Amniotic epithelial cell (primary cell): ENCODE results near the gene TBC1D5.

ENCODE experiments used
- DNase-seq: peaks from one replicate; pipeline ENCODE4 v3.0.0-alpha.2; 2010; ENCODE audit warnings: low read depth

The TBC1D5 gene

DNA sequence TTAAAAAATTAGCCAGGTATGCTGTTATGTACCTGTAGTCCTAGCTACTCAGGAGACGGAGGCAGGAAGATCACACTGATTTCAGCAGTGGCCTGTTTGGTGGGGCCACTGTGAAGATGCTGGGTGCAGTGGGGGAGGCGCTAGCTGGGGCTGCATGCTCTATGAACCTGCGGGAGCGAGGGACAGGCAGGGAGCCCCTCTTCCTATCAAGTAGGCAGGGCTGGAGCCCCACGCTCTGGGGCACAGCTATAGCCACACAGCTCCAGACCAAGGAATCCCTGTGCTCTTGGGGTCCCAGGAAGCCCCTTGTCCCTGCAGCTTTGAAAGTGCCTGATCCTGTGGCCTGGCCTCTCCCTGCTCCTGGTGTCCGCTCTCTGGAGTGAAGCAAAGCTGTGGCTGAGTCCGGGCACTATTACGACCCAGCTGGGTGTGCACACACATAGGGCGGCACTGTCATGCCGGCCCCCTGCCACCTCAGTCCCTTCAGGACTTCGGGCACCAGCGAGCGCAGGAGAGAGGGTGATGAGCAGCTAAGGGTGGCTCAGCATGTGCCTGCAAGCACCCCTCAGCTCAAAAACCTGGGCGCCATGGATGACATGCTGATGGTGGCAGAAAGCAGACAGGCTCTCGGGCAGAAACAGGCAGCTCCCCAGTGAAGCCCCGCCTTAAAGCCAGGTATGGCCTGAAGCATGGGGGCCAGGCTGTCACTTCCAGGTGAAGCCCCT, 262.6 kb downstream of the TBC1D5 start:
- no peak for DNase-seq

DNA sequence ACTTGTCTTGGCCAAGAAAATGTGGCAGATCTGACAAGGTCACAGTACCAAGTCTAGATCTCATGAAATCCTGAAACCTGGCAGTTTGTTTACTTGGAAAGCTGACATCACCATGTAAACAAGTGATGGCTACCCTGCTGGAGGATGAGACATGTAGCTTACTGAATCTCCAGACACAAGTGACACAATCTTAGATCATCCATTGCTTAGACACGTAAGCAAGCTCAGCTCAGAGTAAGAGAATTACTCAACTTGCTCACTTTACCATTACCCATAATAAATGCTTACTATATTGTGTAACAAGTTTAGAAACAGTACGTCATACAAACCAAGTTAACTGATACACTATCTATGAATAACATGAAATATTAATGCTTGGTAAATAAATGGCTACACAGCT, 263.8 kb downstream of the TBC1D5 start:
- peak; percentile 98 for DNase-seq

DNA sequence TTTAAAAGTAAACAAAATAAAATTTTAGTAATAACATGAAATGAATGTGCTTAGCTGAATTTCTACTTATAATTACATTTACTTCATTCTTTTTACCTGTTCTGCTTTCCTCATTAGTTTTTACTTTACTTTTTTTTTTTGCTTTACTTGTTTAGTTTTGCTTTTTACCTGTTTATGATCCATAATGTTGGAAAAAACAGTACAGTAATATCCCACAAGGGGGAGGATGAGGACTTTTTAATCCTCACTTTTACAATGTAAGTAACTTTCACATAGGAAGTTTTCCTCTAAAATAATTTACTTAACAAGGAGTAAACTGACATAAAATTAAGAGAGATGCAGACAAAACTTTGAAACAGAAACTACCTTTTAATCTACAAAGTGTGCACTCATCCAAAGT, 268.7 kb downstream of the TBC1D5 start:
- DNase-seq: peak; percentile 31

DNA sequence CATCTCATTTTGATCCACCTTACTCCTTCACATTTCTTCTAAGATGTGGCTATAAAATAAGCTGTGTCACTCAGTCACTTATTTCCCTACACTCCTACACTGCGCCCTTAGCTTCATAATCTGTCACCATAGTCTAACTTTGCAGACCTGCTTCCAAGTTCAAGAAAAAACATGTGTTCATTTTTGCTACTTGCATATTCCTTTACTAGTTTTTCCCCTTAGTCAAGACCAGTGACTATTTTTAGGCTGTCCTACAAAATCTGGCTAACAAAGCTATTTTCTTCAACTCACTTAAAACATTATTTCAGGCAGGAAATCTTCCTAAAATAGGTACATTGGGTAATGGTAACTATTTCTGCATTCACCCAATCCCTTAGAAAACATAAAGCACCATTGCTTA, 272.5 kb downstream of the TBC1D5 start:
- DNase-seq: no peak

DNA sequence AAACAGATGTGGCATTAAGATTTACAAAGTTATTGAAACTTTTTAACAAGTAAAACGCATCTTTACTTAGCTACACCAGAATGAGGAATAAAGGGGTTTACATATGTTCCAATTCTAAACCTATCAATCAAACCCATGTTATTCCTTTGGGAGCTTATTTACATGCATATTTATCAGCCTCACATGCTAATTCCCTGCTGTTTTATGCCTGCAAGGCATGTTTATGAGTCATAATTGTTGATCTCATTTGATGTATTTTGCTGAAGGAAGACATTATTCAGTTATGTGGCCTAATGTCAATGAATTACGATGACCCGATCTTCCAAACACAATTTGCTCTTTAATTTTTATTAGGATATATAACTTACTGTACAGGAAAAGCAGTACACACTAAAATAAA, 272.9 kb downstream of the TBC1D5 start:
- no peak for DNase-seq

DNA sequence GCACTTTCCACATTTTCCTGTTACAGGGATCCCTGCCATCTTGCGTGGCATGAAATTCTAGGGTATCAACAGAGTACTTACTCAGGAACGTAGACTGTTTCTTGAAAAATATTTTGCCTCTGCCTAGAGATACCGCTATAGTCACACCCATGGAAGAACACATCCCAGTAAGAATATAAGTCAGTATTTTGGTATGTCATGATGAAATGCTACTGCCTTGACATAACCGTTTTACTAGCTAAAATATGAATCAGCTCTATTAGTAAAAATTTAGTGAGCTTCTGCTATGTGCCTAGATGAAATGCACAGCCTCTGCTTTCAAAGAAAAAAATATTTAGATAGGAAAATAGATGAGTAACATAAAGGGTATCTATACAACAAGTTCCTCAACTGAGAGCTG, 276.4 kb downstream of the TBC1D5 start:
- DNase-seq: peak; percentile 64

DNA sequence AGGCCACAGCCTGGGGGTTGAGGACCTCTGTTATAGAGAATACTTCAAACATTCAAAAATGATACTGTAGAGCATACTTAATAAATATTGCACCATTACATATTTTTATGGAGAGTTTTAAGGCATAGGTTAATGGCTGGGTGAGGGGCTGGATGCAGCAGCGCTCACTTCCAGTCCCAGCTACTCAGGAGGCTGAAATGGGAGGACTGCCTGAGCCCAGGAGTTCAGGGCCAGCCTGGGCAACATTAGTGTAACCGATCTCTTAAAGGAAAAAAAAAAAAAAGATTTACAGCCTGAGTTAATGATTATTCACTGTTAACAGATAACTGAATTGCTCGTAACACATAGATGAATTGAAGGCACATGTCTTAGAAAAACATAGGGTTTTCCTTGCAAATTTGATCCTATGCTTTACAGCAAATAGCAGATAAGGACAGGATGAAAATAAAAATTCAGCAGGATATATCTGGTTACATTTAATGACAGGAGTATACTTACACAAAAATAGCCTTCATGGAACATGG, 282.9 kb downstream of the TBC1D5 start:
- no peak for DNase-seq

DNA sequence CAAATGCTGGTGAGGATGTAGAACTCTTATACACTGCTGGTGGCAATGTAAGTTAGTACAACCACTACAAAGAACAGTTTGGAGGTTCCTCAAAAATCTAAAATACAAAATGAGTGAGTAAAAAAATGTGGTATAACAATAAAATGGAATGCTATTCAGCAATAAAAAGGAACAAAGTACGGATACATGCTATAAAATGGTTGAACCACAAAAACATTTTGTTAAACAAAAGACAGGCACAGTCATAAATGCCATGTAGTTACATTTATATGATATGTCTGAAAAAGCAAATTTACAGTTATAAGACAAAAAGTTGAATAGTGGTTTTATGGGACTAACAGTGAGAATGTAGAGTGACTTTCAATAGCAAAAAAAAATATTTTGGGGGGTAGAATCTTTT, 285.8 kb downstream of the TBC1D5 start:
- no peak for DNase-seq

DNA sequence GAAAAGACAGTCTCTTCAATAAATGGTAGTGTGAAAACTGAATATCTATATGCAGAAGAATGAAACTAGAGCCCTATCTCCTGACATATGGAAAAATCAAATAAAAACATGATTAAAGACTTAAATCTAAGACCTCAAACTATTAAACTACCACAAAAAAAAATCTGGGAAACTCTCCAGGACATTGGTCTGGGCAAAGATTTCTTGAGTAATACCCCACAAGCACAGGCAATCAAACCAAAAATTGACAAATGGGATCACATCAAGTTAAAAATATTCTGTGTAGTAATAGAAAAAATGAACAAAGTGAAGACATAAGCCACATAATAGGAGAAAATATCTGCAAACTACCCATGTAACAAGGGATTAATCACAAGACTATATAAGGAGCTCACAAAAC, 286.4 kb downstream of the TBC1D5 start:
- peak; percentile 13 for DNase-seq

DNA sequence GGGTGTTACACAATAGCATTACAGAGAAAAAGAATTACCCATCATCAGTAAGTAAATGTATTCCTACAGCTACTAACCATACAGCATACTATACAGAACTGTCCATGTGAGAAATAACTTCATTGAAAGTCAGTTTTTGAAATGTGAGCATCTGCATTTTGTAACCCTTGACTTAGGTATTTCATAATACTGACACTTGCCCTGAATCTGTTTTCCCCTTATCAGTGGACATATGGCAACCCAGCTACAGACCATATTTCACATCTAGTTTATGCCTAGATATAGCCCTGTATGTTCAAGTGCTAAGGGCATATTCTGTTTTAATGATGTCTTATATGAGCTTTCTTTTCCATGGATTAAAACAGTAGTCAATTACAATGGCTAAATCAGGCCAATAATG, 297.6 kb downstream of the TBC1D5 start:
- DNase-seq: peak; percentile 75

DNA sequence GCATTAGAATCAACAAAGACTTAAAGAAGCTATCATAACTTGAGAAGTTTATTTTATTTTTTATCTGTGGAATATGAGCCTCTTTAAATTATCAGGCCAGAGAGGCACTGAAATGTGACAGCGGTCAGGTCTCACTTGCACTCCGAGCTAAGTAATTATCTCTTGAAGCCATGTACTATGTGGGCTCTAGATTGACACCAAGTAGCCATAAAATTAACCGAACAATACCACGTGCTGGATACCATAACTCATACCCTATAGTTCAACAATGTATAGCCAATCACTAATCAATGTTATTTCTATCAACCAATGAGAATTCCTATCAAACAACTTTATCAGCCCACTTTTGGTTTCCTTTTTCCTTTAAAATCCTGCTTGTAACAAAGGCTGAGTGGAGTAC, 299.3 kb downstream of the TBC1D5 start:
- no peak for DNase-seq

DNA sequence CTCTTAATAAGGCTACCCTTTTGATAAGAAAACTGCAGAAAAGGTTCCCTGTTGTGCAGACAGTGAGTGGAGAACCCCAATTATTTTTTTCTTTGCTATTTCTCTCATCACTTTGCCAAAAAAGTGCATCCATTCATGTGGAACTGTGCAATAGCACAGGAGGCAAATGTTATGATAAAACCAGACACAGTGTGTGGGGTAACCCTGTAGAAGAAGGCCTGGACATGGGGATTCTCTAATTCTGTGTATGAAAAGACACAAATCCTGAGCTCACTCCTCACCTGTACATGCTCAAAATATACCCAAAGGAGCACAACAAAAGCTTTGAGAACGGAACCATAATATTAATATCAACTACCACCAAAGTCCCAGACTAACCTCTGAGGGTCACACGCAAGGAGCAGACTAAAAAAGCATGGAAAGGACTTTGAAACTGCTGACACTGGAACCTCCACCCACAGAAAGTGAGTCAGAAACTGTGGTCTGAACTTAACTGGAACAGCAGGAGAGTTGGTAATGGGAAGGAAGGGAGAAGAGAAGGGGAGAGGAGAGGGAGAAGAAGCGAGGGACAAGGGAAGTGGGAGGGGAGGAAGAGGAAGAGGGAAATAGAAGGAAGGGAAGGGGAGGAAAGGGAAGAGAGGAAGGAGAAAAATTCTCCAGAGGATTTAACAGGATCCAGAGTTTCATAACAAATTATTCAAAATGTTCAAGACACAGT, 299.9 kb downstream of the TBC1D5 start:
- peak; percentile 28 for DNase-seq

DNA sequence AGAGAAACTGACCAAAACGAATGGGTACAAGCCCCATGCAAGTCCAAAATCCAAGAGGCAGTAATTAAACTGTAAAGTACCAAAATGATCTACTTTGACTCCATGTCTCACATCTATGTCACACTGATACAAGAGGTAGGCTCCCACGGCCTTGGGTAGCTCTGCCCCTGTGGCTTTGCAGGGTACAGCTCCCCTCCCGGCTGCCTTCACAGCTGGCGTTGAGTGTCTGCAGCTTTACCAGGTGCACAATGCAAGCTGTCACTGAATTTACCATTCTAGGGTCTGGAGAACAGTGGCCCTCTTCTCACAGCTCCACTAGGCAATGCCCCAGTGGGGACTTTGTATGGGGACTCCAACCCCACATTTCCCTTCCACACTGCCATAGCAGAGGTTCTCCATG, 308.6 kb downstream of the TBC1D5 start:
- DNase-seq: no peak

DNA sequence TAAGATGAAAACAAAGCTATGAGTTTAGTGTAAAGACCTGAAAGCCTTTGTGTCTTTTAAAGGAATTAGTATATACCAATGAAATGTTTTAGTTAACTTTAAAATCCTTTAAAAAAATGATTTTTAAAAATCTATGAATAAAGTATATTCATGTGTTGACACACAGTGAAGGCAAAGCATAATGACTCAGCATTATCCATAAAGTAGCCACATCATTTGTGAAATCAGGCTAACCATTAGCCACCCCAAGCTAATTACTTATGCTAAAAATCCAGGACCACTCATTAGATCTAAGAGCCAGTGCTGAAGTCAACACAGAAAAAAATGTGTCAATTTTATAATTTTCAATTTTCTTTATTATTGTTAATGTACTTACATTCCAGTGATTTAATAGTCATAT, 310.2 kb downstream of the TBC1D5 start:
- DNase-seq: peak; percentile 21

DNA sequence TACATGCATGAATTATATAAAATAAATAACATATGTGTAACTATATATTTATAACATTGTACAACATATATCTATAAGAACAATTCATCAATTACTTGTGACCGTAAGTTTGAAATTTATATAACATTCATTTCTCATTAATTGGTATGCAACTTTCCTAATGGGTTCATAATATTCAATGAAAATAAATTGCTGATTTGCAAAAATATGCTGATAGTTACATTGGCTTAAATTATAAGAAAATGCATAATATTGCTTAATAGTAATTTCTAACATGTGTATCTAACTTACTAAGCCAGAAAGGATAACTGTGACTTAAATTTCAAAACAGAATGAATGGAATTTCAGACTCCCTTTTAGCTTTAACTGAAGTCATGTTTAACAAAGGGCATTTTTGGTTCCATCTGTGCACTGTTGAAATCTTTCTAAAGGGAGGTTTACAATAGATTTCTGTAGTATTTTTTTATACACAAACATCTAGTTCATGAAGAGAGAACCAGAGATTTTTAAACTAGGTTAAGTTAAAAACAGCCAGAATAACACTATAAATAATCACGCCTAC, 310.9 kb downstream of the TBC1D5 start:
- DNase-seq: no peak

DNA sequence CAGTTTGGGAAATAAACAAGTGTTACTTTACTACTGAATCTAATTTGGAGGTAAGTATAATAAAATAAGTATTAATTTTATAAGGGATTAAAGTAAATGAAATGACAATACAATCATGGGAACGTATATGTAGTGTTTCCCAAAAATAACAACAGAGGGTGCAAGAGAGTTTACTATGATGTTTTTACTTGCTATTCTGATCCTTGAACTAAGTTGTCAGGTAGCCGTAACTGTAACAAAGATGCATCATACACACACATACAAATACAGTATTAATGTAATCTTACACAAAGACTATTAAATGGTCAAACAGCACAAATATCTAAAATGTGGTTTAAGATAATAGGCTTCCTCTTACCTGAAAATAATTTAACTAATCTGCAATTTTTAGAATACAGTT, 311.4 kb downstream of the TBC1D5 start:
- peak; percentile 53 for DNase-seq

DNA sequence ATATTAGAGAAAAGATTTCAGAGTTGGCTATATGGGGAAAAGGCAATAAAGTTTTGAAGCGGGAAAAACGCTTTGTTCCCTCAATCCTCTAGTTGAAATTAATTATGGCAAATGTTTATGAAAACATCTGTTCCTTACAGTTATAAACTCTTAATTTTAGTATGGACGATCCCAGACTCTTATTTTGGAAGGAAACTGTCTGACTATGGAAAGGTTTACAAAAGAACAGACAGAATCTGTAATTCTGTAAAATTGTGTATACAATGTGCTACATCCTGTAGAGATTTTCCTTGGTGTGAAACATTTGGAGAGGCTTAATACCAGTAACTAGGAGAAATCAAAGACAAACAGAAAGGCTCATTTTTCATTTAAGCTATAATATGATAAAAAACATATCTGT, 311.8 kb downstream of the TBC1D5 start:
- DNase-seq: no peak

DNA sequence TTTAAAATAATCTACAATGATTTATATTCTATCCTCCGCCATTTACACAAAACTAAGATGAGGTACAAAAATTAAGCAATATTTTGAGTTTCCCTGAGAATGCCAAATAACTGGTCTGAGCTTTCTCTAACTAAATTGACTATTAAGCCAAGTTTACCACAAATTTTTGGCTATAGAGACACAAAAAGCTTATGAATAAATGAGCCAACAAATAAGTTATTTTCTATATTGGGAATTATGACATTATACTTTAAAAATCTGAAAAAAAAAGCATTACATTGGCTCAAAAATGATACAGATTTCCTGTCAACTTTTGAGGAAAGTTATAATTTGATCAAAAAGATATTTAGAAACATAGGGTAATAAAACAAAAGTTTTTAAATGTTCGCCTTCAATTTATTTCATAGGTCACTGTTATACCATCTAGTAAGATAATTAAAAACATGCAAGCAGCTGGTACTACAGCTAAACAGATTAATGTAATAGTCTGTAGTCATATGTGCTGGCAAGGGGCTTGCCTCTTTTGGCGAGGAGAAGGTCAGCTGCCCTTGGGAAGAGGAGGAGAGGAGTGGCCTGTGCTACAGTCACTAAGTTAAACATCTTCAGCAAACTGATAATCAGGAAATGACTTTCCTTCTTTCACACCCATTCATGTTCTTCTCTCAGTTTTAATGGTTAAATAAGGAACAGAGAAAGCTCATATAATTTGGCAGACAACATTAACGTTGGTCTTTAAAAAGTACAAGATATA, 318.5 kb downstream of the TBC1D5 start:
- no peak for DNase-seq

DNA sequence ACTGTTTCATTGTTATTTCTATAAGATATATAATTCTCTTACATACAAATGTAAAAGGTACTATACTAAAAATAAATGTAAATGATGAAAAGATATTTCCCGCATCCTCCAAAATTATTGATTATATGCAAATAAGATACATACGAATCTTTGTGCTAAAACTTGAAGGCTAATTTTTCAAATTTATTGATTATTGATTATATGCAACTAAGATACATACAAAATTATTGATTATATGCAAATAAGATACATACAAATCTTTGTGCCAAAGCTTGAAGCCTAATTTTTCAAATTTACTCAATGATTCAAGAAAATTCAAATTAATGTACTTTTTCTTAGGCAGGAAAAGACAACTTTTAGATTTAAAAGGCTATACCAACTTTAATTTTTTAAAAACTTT, 319.8 kb downstream of the TBC1D5 start:
- no peak for DNase-seq

DNA sequence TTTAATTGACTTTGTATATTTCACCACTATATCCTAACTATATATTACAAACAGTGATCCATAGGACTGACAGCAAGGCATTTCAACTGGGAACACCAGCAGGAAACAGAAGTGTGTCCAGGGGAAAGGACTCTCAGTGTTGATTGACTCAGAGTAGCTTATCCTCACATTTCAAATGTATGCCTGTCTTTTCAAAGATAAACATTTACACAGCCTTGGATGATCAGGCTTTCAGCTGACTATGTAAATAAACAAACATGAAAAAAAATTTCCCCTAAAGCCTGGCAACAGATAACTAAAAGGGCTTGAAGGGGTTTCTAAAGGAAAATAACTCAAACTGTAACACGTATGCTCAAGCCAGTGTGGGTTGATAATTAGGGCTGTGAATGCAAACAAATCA, 321.8 kb downstream of the TBC1D5 start:
- no peak for DNase-seq

DNA sequence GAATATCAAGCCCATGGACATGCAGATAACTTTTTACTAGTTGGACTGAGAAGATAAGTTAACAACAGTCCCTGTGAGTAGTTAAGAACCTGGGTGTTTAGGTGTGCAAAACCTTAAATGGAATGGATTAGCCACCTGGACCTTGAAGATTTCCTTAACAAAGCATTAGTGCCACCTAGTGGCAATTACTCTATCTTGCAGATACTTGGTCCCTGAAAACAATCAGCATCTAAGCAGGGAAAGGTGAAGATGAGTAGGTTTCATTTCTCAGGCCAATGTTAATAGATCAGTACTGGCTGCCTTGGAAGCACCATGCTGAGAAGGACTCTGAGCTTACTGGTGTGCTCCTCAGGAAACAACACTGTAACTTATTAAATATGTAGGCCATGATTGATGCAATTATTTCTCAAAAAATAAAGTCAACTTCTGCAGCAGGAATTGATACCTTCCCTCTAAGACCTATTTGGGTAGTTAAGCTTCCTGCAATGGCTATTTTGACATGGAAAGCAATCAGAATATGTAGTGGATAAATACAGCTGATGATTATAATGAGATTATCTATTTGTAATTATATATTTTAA, 329.4 kb downstream of the TBC1D5 start:
- DNase-seq: peak; percentile 56
